Measurements from ENCODE around the gene POTEH. TPM values are rescaled to one million over a fixed set of nuclear protein-coding genes. Genes with fewer than 3 reads are reported as not detected.
"Not testable (repeated sequence)": the region's sequence is repeated elsewhere in the genome, so short reads cannot be mapped to it uniquely, and the experiment has no call there.

Gene POTEH
- not detected for total RNA-seq

- intact Hi-C loops (cut with DNase I); H3K9me3 ChIP-seq; H3K27me3 ChIP-seq; H3K4me1 ChIP-seq; H3K27ac ChIP-seq; H3K4me3 ChIP-seq; DNase-seq; H3K36me3 ChIP-seq: not testable (repeated sequence)
- WGBS, 2 donors = no CpG with 5 or more reads among the region's 11 CpGs
Measured at GRCh38 chr22:15689749-15690125, at the start of gene POTEH. POTEH (plus strand) TSS chr22:15690026; CDS start chr22:15690078, 52 bp downstream.

- DNase-seq; H3K4me3 ChIP-seq; H3K4me1 ChIP-seq; intact Hi-C loops (cut with DNase I); H3K9me3 ChIP-seq; H3K27ac ChIP-seq; H3K36me3 ChIP-seq; H3K27me3 ChIP-seq: not testable (repeated sequence)
- no CpG with 5 or more reads among the region's 19 CpGs for WGBS, 2 donors
Measured at GRCh38 chr22:15642288-15642861, 47.5 kb upstream of the POTEH start.

GRCh38 chr22:15651954-15652353 is 37.9 kb upstream of the POTEH start:
- DNase-seq; intact Hi-C loops (cut with DNase I); H3K4me3 ChIP-seq; H3K27me3 ChIP-seq; H3K4me1 ChIP-seq; H3K27ac ChIP-seq; H3K9me3 ChIP-seq; H3K36me3 ChIP-seq: not testable (repeated sequence)
- 50% methylated on average over 5 of the region's 7 CpGs; no CpG with 5 or more reads in 1 of the 2 donors for WGBS, 2 donors

GRCh38 chr22:15652738-15653137 is 37.1 kb upstream of the POTEH start:
- WGBS, 2 donors = 50 to 80% methylated on average over 1 of the region's 6 CpGs
- H3K4me1 ChIP-seq; DNase-seq; H3K9me3 ChIP-seq; H3K4me3 ChIP-seq; H3K27ac ChIP-seq; intact Hi-C loops (cut with DNase I); H3K27me3 ChIP-seq; H3K36me3 ChIP-seq: not testable (repeated sequence)

GRCh38 chr22:15653241-15653640 is 36.6 kb upstream of the POTEH start:
- H3K9me3 ChIP-seq; H3K27ac ChIP-seq; DNase-seq; H3K36me3 ChIP-seq; H3K4me1 ChIP-seq; intact Hi-C loops (cut with DNase I); H3K27me3 ChIP-seq; H3K4me3 ChIP-seq: not testable (repeated sequence)
- WGBS, 2 donors = 65% methylated on average over 2 of the region's 2 CpGs

GRCh38 chr22:15661102-15661501 is 28.7 kb upstream of the POTEH start:
- H3K27ac ChIP-seq; H3K36me3 ChIP-seq; H3K4me1 ChIP-seq; H3K9me3 ChIP-seq; H3K4me3 ChIP-seq; DNase-seq; intact Hi-C loops (cut with DNase I); H3K27me3 ChIP-seq: not testable (repeated sequence)
- WGBS, 2 donors = no CpG with 5 or more reads among the region's 2 CpGs

GRCh38 chr22:15664682-15665081 is 25.1 kb upstream of the POTEH start:
- WGBS, 2 donors = no CpG with 5 or more reads among the region's 3 CpGs
- H3K4me3 ChIP-seq; H3K9me3 ChIP-seq; H3K36me3 ChIP-seq; H3K4me1 ChIP-seq; intact Hi-C loops (cut with DNase I); H3K27ac ChIP-seq; DNase-seq; H3K27me3 ChIP-seq: not testable (repeated sequence)

- WGBS, 2 donors = 28 to 58% methylated on average over 4 to 5 of the region's 5 CpGs
- H3K27ac ChIP-seq; H3K4me1 ChIP-seq; H3K9me3 ChIP-seq; H3K36me3 ChIP-seq; intact Hi-C loops (cut with DNase I); DNase-seq; H3K4me3 ChIP-seq; H3K27me3 ChIP-seq: not testable (repeated sequence)
Measured at GRCh38 chr22:15665478-15665877, 24.3 kb upstream of the POTEH start.

- WGBS, 2 donors = 84% methylated on average over 5 of the region's 12 CpGs; no CpG with 5 or more reads in 1 of the 2 donors
- intact Hi-C loops (cut with DNase I); H3K27ac ChIP-seq; H3K4me3 ChIP-seq; H3K4me1 ChIP-seq; H3K27me3 ChIP-seq; H3K36me3 ChIP-seq; H3K9me3 ChIP-seq; DNase-seq: not testable (repeated sequence)
Measured at GRCh38 chr22:15669430-15669829, 20.4 kb upstream of the POTEH start.

GRCh38 chr22:15679702-15680101 is 10.1 kb upstream of the POTEH start:
- 92% methylated on average over 5 of the region's 8 CpGs; no CpG with 5 or more reads in 1 of the 2 donors for WGBS, 2 donors
- H3K4me3 ChIP-seq; H3K4me1 ChIP-seq; intact Hi-C loops (cut with DNase I); H3K36me3 ChIP-seq; H3K9me3 ChIP-seq; H3K27ac ChIP-seq; H3K27me3 ChIP-seq; DNase-seq: not testable (repeated sequence)

GRCh38 chr22:15684115-15684514 is 5.7 kb upstream of the POTEH start:
- H3K27me3 ChIP-seq; H3K9me3 ChIP-seq; H3K4me1 ChIP-seq; intact Hi-C loops (cut with DNase I); H3K4me3 ChIP-seq; DNase-seq; H3K27ac ChIP-seq; H3K36me3 ChIP-seq: not testable (repeated sequence)
- no CpG with 5 or more reads among the region's 3 CpGs for WGBS, 2 donors

GRCh38 chr22:15684695-15685094 is 5.1 kb upstream of the POTEH start:
- DNase-seq; intact Hi-C loops (cut with DNase I): not testable (repeated sequence)

GRCh38 chr22:15685641-15686040 is 4.2 kb upstream of the POTEH start:
- H3K27me3 ChIP-seq; intact Hi-C loops (cut with DNase I); H3K4me3 ChIP-seq; H3K4me1 ChIP-seq; H3K27ac ChIP-seq; DNase-seq; H3K9me3 ChIP-seq; H3K36me3 ChIP-seq: not testable (repeated sequence)
- WGBS, 2 donors = no CpG with 5 or more reads among the region's 4 CpGs

More at GRCh38 chr22:15684695-15685094, 5.1 kb upstream of the POTEH start:
- H3K27ac ChIP-seq, H3K36me3 ChIP-seq, H3K4me1 ChIP-seq, H3K4me3 ChIP-seq, H3K9me3 ChIP-seq, H3K27me3 ChIP-seq: not testable (repeated sequence)
- WGBS, 2 donors = no CpG with 5 or more reads among the region's 6 CpGs

- H3K27me3 ChIP-seq; H3K4me3 ChIP-seq; H3K36me3 ChIP-seq; H3K9me3 ChIP-seq; H3K4me1 ChIP-seq; intact Hi-C loops (cut with DNase I); H3K27ac ChIP-seq; DNase-seq: not testable (repeated sequence)
- no CpG with 5 or more reads among the region's 3 CpGs for WGBS, 2 donors
Measured at GRCh38 chr22:15687086-15687485, 2.7 kb upstream of the POTEH start.

All from esophagus squamous epithelium (tissue), 5 donors.